Endometrial microvascular endothelial cells (primary cell): ENCODE measurements around the gene HNRNPA1. TPM values are rescaled to one million over a fixed set of nuclear protein-coding genes. Genes with fewer than 3 reads are reported as not detected.
"Not testable (repeated sequence)": the region's sequence is repeated elsewhere in the genome, so short reads cannot be mapped to it uniquely, and the experiment has no call there.

Experiments
- in situ Hi-C: cut with HindIII; loops from 2 replicates; pipeline ENCODE4 v1.10.0; 2017; ENCODE audit warnings: low sequenced_read_pairs, low pct_unique_long_range_greater_than_20kb; ENCODE audit errors: inconsistent ontology term
- total RNA-seq: library from RNA; depleted of rRNA; stranded (reverse); fragments of >200 nt; gene quantifications from one replicate; pipeline ENCODE4 v1.2.3, GENCODE V29; 2015; ENCODE audit errors: inconsistent ontology term

HNRNPA1 gene
- total RNA-seq, 1 donor from 2014 or later = 737 TPM

DNA sequence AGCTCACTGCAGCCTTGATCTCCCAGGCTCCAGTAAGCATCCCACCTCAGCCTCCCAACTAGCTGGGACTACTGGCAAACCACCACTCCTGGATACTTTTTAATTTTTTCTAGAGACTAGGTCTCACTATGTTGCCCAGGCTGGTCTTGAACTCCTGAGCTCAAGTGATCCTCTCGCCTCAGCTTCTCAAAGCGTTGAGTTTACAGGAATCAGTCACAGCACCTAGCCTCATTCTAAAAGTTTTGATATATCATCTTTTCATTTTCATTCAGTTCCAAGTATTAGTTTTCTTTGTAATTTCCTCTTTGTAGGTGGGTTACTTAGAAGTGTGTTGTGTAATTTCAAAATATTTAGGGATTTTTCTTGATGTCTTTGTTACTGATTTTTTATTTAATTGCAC is 10.2 kb upstream of the HNRNPA1 start:
- in situ Hi-C loops = no loop called here

DNA sequence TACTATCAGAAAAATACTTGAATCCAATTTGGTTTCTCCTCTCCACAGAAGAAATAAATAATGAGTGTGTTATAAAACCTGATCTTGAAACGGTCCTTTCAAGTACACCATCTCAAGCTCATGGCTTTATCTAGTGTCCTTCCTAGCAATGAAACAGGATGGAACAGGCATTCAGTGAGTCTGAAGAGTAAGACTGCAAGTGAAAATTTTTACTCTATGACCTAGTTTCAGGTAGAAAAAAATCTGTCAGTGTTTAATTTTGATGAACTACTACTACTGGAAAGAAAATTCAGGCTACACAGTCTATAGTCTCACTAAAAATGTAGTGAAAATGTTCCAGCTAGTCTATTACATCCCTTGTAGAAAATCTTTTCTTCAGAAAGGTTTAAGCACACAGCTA is 8.3 kb upstream of the HNRNPA1 start:
- in situ Hi-C loops = no loop called here

DNA sequence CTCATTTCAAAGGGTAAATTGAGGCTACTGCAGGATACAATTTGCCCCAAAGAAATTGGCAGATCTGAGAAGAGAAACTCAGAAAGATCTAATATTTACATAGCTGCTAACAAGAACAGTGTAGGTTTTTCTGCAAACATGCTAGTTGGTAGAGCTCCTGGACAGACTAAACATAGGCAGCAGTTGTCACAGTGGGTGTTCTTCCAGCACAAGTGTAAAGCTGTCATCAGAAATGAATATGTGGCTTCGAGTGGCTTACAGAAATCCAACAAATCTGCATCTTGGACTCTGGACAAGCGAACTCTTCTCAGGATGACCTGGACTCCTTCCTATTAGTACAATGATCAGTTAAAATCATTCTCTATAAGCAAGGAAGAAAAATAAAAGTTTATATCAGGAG is 6.5 kb upstream of the HNRNPA1 start:
- in situ Hi-C loops = no loop called here

DNA sequence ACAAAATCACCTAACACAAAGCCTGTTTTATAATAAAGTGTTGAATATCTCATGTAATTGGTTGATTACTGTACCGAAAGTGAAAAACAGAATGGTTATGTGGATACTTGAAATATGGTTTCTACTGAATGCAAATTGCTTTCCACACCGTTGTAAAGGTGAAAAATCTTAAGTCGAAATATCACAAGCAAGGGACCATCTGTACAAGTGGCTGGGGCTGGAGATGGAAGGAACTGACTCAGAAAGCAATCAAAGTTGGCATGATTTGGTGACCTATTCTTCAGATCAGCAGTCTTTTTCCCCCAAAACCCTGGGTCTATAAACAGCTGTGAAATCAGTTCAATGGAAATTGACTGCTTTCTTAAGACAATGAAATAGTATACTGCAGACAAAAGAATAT is 4.2 kb upstream of the HNRNPA1 start:
- in situ Hi-C loops = no loop called here

DNA sequence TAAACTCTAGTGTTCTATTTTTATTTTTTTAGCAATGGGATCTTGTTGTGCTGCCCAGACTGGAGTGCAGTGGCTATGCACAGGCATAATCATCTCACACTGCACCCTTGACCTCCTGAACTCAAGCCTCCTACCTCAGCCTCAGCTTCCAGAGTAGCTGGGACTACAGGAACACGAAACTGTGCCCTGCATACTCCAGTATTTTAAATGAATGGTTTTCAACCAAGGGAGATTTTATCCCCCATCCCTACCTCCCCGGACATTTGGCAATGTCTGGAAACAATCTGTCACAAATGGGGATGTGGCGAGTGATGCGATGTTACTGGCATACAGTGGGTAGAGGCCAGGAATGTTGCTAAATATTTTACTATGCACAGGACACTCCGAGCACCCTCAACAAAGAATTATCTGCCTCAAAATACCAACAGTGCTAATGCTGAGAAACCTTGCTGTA is 2.7 kb upstream of the HNRNPA1 start:
- in situ Hi-C loops = no loop called here

DNA sequence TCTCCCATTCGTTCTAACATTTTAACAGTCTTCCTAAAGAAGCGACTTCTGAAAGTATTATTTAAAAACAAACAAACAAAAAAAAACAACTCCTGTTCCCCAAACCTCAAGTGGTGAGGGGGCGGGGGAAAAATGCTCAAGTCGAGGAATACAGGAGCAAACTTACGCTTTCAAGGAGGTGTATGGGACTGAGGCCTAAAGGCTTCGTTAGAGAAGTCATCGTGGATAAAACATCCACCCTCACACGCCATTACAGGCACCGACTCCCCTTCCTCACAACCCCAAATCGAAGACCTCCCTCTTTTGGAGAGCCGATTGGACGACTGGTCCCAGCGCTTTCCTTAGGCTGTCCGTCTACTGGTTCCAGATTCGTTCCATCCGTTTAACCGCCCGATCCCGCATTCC is 1.3 kb upstream of the HNRNPA1 start:
- in situ Hi-C loops = no loop called here

DNA sequence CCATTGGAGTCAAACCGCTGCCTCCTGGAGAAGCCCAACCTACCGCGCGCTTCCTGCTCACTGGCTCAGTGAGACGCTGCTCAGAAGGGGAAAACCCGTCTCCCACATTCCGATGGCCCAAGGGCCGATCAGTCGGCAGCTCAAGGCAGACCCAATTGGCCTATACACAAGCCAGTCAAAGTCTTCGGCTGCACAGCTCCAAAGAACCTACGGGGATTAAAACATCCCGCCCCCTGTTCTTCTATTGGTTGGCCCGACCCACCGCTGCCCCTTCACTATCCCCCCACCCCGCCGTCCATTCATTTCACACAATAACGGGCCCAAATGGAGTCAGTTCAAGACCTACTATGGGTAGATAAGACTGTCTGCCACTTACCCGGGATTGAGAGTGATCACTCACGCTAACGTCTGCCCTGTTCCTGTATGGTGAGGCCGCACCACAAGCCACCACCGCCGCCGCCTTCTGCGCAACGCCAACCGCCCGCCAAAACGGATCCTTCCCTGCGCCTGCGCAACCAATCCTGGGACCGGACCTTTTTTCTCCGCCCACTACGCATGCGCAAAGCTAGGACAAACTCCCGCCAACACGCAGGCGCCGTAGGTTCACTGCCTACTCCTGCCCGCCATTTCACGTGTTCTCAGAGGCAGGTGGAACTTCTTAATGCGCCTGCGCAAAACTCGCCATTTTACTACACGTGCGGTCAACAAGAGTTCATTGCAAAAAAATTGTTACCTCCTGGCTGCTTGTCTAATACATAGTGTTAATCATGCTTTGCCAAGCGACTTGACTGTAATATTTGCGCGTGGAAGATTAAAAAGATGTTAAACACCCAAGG is 676 bp upstream of the HNRNPA1 start, which contains the start of gene CBX5:
Gene CBX5 (minus strand): TSS at position 491 of the 836 bp plus-strand sequence. CDS start 22,472 bp downstream, outside the sequence.
- in situ Hi-C loops = no loop called here

DNA sequence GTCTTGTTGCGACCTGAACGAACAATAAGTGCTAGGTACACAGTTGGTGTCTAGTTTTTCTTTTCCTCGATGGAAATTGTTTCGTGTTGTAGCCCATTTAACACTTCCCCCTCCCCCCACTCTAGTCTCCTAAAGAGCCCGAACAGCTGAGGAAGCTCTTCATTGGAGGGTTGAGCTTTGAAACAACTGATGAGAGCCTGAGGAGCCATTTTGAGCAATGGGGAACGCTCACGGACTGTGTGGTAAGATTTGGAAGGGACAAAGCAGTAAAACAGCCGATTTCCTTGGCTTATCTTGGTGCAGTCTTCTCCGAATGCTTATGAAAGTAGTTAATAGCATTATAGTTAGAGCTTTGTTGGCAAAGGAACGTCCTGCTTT is 724 bp downstream of the HNRNPA1 start:
- in situ Hi-C loops = not testable (repeated sequence)

DNA sequence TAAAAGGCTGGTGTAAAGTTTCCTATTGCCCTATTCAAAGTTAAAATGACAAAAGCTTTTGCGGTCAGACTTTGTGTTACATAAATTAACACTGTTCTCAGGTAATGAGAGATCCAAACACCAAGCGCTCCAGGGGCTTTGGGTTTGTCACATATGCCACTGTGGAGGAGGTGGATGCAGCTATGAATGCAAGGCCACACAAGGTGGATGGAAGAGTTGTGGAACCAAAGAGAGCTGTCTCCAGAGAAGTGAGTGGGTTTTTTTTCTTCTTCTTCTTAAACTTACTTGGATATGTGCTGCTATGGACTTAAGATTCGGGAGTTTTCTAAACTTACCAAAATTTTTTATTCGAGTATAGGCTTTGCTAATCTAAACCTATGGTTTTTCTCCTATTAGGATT is 1.2 kb downstream of the HNRNPA1 start:
- in situ Hi-C loops = not testable (repeated sequence)

DNA sequence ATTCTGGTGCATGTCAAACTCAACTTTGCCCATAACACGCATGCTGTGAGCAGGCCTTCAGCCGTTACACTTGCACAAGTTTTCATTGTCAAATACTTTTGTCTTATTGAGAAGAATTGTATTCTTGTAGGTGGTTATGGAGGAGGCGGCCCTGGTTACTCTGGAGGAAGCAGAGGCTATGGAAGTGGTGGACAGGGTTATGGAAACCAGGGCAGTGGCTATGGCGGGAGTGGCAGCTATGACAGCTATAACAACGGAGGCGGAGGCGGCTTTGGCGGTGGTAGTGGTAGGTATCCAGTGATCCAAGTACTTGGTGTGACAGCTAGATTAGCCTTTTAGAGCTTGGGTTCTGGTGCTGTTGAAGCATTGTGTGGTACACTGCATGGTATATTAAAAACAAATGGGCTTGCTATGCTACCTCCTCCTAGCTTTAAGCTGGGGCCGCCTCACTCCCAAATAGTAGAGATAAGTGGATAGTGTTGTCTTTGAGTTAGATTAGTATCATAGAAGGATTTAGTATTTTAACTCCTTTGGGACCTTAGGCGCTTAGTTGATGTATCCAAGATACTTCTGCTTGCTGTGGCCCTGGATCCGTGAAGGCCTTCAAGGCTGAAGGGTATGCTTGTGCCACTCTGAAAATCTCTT is 2.5 kb downstream of the HNRNPA1 start:
- in situ Hi-C loops = no loop called here

DNA sequence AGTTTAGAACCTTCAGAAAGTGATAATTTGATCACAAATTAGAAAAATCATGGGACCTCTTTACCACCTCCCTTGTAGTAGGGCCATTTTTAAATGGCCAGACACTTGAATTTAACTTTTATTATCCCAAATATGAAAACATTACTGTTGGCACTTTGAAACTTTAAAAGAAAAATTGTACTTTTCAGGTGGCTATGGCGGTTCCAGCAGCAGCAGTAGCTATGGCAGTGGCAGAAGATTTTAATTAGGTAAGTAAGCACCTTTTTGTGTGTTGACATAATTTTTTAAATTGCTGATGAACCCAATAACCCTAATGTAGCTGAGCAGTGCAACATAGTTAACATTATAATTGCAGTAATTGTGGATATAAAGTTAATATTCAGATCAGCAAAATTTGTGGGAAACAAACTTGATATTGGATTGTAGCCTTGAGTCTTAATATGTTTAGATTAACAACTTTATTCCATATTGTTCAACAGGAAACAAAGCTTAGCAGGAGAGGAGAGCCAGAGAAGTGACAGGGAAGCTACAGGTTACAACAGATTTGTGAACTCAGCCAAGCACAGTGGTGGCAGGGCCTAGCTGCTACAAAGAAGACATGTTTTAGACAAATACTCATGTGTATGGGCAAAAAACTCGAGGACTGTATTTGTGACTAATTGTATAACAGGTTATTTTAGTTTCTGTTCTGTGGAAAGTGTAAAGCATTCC is 3.7 kb downstream of the HNRNPA1 start:
- in situ Hi-C loops = not testable (repeated sequence)

DNA sequence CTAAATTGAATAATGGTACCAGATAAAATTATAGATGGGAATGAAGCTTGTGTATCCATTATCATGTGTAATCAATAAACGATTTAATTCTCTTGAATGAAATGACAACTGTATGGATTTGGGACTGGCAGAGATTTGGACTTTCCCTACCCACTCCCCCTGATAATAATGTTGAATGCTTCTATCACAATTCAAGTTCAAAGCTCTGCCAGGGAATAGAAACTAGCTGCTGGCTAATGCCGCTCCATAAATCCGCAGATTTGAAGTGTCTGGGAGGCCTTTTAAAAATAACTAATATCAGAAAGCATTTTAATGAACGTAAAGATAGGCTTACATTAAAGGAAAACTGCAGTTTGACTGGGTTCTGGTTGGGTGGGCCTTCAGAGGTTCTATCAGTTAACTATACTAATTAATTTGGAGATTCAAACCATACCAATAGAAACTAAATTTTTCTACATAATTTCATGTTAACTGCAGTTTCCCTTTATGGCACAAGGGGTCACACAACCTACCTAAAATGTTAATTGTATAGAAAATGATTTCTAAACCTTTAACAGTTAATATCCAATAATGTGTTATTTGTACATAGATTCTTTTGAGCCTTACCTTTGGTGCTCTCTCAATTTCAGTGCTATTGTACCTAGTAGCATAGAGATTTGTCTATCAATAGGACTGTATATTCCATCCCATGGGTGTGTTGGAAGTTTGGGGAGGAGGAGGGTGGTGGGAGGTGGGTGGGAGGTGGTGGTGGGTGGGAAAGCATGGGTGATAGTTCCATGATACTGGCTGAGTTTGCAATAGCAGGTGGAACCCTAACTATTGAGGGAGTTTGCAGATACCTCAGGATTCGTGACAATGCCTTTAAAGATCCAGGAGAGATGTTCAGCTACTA is 4.9 kb downstream of the HNRNPA1 start:
- in situ Hi-C loops = no loop called here

DNA sequence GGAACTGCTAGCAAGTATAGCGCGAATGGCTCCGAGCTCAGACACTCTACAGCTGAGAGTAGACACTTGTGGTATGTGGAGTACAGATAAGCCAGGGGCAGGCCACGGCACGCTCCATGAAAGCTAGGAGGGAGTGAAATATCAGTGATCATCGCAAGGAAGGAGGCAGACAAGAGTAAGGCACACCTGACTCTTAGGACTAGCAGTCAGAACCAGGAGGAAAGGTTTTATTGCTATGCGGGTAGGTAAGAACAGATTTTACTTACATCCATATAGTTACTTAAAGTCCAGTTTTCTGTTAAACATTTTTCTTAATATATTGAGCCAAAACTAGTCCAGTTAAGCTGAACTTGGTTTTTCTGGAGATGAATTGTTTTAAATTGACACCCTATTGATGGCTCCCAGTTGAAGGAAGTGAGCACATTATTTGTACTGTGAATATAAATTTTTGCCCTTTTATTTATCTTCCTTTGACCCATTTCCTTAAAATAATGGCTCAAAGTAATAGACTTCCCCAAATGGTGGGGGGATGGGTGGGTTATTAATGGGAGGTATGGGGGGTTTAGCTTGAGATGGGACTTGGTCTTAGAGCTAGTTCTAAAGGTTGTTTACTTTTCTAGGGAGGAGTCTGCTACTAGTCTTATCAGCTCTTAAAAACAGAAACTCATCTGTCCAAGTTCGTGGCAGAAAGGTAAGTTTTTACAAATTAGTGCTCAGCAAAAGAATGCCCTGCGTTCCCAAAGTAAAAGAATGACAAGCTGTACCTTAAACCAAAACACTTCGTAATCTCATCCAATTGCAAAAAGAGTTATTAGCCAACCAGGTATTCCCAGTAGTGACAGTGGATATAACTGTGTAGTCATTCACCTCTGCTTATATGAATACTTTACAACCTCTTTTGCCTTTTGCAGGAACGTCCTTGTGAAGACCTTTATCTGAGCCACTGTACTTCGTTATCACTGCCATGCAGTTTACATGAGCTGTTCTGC is 5.8 kb downstream of the HNRNPA1 start:
- in situ Hi-C loops = no loop called here

DNA sequence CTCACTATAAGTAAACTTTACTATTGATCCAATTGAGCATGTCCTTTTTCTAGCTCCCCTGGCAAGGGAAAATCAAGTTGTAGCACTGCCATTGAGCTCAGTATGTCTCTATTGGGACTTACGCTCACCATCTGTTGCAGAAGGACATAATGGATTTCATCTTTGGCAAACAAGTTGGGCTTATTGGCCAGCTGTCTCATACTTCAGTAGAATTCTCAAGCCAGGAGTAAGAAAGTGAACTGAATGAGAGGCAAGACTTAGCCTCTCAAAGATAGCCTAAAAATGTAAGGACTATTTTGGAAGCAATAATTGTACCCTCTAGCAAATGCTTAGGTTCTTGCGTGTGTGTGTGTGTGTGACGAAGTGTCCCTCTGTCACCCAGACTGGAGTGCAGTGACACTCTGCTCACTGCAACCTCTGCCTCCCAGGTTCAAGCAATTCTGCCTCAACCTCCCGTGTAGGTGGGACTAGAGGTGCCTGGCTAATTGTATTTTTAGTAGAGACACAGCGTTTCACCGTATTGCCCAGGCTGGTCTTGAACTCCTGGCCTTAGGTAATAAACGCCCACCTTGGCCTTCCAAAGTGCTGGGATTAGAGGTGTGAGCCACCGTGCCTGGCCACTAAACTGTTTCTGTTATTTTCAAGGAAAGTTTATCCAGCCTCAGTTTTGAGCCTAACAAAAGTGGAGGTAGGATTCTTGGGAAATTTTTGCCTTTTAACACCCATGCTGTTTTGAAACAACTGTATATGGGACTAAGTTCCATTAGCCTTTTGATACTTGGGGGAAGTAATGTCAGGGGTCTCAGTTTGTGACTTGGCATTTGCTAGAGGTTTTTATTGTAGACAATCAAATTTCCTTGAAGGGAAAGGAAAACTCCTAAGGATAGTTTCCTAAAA is 7.0 kb downstream of the HNRNPA1 start:
- in situ Hi-C loops = no loop called here

DNA sequence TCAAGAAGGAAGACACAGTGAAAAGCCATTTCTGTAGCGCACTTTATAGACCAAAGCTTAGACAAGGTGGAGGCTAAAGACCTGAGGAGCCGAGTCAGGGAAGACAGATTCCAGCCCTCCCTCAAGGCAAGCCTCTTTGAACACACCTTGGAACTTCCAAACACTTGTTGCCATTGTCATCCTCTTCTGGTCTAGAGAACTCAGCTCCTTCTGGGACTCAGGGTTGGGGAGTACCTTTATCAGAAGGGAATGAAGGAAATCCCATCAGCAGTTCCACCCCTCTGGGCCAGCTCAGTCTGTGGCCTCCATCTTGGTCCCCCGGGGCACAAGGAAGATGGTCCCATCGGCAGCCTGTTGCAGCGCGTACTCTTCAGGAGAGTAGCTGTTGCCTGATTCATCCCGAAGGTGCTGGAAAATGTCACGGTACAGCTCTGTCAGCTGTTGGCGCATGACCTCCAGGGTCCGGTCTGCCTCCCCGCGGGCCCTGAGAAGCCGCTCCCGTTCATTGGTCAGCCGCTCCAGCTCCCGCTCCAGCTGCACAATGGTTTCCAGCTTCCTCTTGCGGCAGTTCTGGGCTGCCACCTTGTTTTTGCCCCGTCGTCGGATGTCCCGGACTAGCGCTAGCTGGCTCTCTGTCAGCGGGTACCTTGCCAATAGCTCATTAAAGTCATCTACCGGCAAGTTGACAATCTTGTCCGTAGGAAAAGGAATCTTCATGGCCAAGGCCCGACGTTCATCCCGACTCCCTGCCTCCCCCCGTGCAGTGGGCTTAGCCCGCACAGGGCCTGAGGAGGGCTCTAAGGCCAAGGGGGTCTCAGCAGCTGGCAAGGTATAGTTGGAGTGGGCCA is 11.8 kb downstream of the HNRNPA1 start:
- in situ Hi-C loops = no loop called here

DNA sequence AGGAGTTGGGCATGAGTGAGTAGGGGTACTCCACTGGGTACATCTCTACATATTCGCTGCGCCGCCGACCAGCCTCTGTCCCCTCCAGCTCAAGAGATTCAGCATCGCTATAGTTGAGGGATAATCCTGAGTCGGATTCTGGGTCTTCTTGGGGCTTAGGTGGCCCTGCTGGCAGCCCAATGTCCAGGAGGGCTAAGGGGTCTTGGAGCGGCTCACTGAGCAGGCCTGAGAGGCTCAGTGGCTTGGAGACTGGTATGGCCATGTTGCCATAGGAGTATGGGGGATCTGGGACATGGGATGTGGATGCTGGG is 12.4 kb downstream of the HNRNPA1 start:
- in situ Hi-C loops = no loop called here
